HEK293 (cell line): ENCODE data around the gene MAGI2.

ENCODE experiments used
- CTCF ChIA-PET: fragments of 350-600 bp; formaldehyde crosslinking; extraction: SDS; loops from one replicate; lab custom pipeline; 2021; ENCODE audit warnings: antibody characterized with exemption; lab: Yijun Ruan, JAX
- POLR2A ChIA-PET: fragments of 300-600 bp; formaldehyde crosslinking; extraction: SDS; loops from one replicate; lab custom pipeline; 2020; ENCODE audit warnings: antibody characterized with exemption, inconsistent platforms; lab: Yijun Ruan, JAX
- H3K27ac ChIP-seq: fragments of 200-500 bp; sonication (Bioruptor generic); 2 replicates; pipeline ENCODE4 v1.5.1; 2014; ENCODE audit warnings: low read depth, low read length, control low read depth, inconsistent platforms; ENCODE audit errors: extremely low read depth
- H3K36me3 ChIP-seq, 2 experiments: fragments of 200-500 bp in 1 of 2; sonication (Bioruptor generic) in 1 of 2; 1 replicate in 1 of 2; 2 replicates in 1 of 2; pipeline ENCODE4 v1.5.1; 2014 to 2017; ENCODE audit warnings: inconsistent platforms in 2 of 2, low read length in 2 of 2; ENCODE audit not compliant: control insufficient read depth in 2 of 2, insufficient read depth in 1 of 2
- H3K4me1 ChIP-seq: fragments of 200-500 bp; sonication (Bioruptor generic); 2 replicates; pipeline ENCODE4 v1.5.1; 2014; ENCODE audit warnings: mild to moderate bottlenecking, low read length, inconsistent platforms; ENCODE audit not compliant: control insufficient read depth, insufficient read depth
- H3K4me3 ChIP-seq: 2 replicates; pipeline ENCODE4 v1.5.1; 2011; ENCODE audit warnings: low read depth, mild to moderate bottlenecking, control low read depth, low read length, moderate library complexity
- H3K9me3 ChIP-seq: fragments of 200-500 bp; sonication (Bioruptor generic); 2 replicates; pipeline ENCODE4 v1.5.1; 2014; ENCODE audit warnings: low read depth, low read length, inconsistent platforms; ENCODE audit not compliant: control insufficient read depth, insufficient read depth
- HOXC10 ChIP-seq: sonication (generic); formaldehyde crosslinking; IDR thresholded peaks from 2 replicates; pipeline ENCODE4 v1.8.1; 2023; ENCODE audit warnings: mild to moderate bottlenecking, missing genetic modification reagents
- KLF9 ChIP-seq: fragments of 450-650 bp; formaldehyde crosslinking; IDR thresholded peaks from 2 replicates; pipeline ENCODE4 v1.5.1; 2016; ENCODE audit warnings: missing biosample characterization, missing genetic modification characterization, low read depth
- ZNF138 ChIP-seq: fragments of 450-650 bp; formaldehyde crosslinking; IDR thresholded peaks from 2 replicates; pipeline ENCODE4 v1.5.1; 2016; ENCODE audit warnings: missing biosample characterization, missing genetic modification characterization, borderline replicate concordance
- ZNF157 ChIP-seq: fragments of 450-650 bp; formaldehyde crosslinking; IDR thresholded peaks from 2 replicates; pipeline ENCODE4 v1.5.1; 2016; ENCODE audit warnings: missing biosample characterization, missing genetic modification characterization
- ZNF184 ChIP-seq: fragments of 450-650 bp; IDR thresholded peaks from 2 replicates; pipeline ENCODE4 v1.5.1; 2018; ENCODE audit warnings: missing biosample characterization, mild to moderate bottlenecking, missing genetic modification characterization
- ZNF202 ChIP-seq: fragments of 450-650 bp; formaldehyde crosslinking; IDR thresholded peaks from 2 replicates; pipeline ENCODE4 v1.5.1; 2016; ENCODE audit warnings: missing biosample characterization, missing genetic modification characterization, borderline replicate concordance
- ZNF23 ChIP-seq: fragments of 450-650 bp; formaldehyde crosslinking; IDR thresholded peaks from 2 replicates; pipeline ENCODE4 v1.5.1; 2016; ENCODE audit warnings: missing biosample characterization, missing genetic modification characterization, borderline replicate concordance
- ZNF37A ChIP-seq: fragments of 450-650 bp; IDR thresholded peaks from 2 replicates; pipeline ENCODE4 v1.5.1; 2018; ENCODE audit warnings: missing biosample characterization, missing genetic modification characterization
- ZNF404 ChIP-seq: fragments of 450-650 bp; formaldehyde crosslinking; IDR thresholded peaks from 2 replicates; pipeline ENCODE4 v1.5.1; 2017; ENCODE audit warnings: missing biosample characterization, missing genetic modification characterization
- ZNF416 ChIP-seq: fragments of 450-650 bp; formaldehyde crosslinking; IDR thresholded peaks from 2 replicates; pipeline ENCODE4 v1.5.1; 2016; ENCODE audit warnings: missing biosample characterization, missing genetic modification characterization
- ZNF423 ChIP-seq: fragments of 450-650 bp; formaldehyde crosslinking; IDR thresholded peaks from 2 replicates; pipeline ENCODE4 v1.5.1; 2016; ENCODE audit warnings: missing biosample characterization, missing genetic modification characterization
- ZNF48 ChIP-seq: fragments of 450-650 bp; formaldehyde crosslinking; IDR thresholded peaks from 2 replicates; pipeline ENCODE4 v1.5.1; 2016; ENCODE audit warnings: missing biosample characterization, missing genetic modification characterization
- ZNF501 ChIP-seq: fragments of 450-650 bp; formaldehyde crosslinking; IDR thresholded peaks from 2 replicates; pipeline ENCODE4 v1.5.1; 2016; ENCODE audit warnings: missing biosample characterization, missing genetic modification characterization
- ZNF518A ChIP-seq: fragments of 450-650 bp; formaldehyde crosslinking; conservative IDR thresholded peaks from 2 replicates; pipeline ENCODE4 v1.5.1; 2016; ENCODE audit warnings: low read depth, missing biosample characterization, missing genetic modification characterization
- ZNF529 ChIP-seq: fragments of 450-650 bp; formaldehyde crosslinking; IDR thresholded peaks from 2 replicates; pipeline ENCODE4 v1.5.1; 2017; ENCODE audit warnings: missing genetic modification characterization, missing biosample characterization; ENCODE audit not compliant: insufficient replicate concordance
- ZNF571 ChIP-seq: fragments of 450-650 bp; formaldehyde crosslinking; IDR thresholded peaks from 2 replicates; pipeline ENCODE4 v1.5.0; 2017; ENCODE audit warnings: missing biosample characterization, missing genetic modification characterization
- ZNF600 ChIP-seq: fragments of 450-650 bp; formaldehyde crosslinking; IDR thresholded peaks from 2 replicates; pipeline ENCODE4 v1.5.1; 2016; ENCODE audit warnings: missing biosample characterization, missing genetic modification characterization
- ZNF76 ChIP-seq: fragments of 450-650 bp; formaldehyde crosslinking; IDR thresholded peaks from 2 replicates; pipeline ENCODE4; 2016; ENCODE audit warnings: low read depth, missing biosample characterization, missing genetic modification characterization, borderline replicate concordance
- ZSCAN16 ChIP-seq: fragments of 450-650 bp; formaldehyde crosslinking; IDR thresholded peaks from 2 replicates; pipeline ENCODE4 v1.5.1; 2016; ENCODE audit warnings: missing biosample characterization, missing genetic modification characterization
- ZSCAN5A ChIP-seq: fragments of 450-650 bp; formaldehyde crosslinking; IDR thresholded peaks from 2 replicates; pipeline ENCODE4 v1.5.1; 2016; ENCODE audit warnings: missing biosample characterization, missing genetic modification characterization
- TF ChIP-seq, protein P1 (sequence below): fragments of 450-650 bp; formaldehyde crosslinking; IDR thresholded peaks from 2 replicates; pipeline ENCODE4 v1.5.1; 2017; ENCODE audit warnings: missing biosample characterization, missing genetic modification characterization
- TF ChIP-seq, protein P2 (sequence below): fragments of 450-650 bp; formaldehyde crosslinking; optimal IDR thresholded peaks from 2 replicates; pipeline ENCODE3; 2016; ENCODE audit warnings: missing biosample characterization, mild to moderate bottlenecking, missing genetic modification characterization
- TF ChIP-seq, protein P3 (sequence below): fragments of 450-650 bp; IDR thresholded peaks from 2 replicates; pipeline ENCODE4 v1.5.1; 2018; ENCODE audit warnings: missing biosample characterization, missing genetic modification characterization
- TF ChIP-seq, protein P4 (sequence below): fragments of 450-650 bp; formaldehyde crosslinking; IDR thresholded peaks from 2 replicates; pipeline ENCODE4 v1.5.1; 2017; ENCODE audit warnings: missing biosample characterization, missing genetic modification characterization

The MAGI2 gene

GRCh38 chr7:78429878-78430277 is 1023.6 kb downstream of the MAGI2 start:
- no peaks in the 10 kb centered on the region for H3K36me3 ChIP-seq
- no peaks in the 10 kb centered on the region for H3K9me3 ChIP-seq
- H3K4me3 ChIP-seq, result no peak overlapping the region
- TF ChIP-seq ZNF423 (tag by site-specific recombination), result no peak
- TF ChIP-seq ZNF529 (tag by site-specific recombination), result no peak
- TF ChIP-seq ZNF202 (tag by site-specific recombination), result no peak
- TF ChIP-seq HOXC10 (CRISPR knock-in tag), result no peak
- TF ChIP-seq, protein P1, sequence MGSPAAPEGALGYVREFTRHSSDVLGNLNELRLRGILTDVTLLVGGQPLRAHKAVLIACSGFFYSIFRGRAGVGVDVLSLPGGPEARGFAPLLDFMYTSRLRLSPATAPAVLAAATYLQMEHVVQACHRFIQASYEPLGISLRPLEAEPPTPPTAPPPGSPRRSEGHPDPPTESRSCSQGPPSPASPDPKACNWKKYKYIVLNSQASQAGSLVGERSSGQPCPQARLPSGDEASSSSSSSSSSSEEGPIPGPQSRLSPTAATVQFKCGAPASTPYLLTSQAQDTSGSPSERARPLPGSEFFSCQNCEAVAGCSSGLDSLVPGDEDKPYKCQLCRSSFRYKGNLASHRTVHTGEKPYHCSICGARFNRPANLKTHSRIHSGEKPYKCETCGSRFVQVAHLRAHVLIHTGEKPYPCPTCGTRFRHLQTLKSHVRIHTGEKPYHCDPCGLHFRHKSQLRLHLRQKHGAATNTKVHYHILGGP (tag by site-specific recombination), result no peak
- no peak for TF ChIP-seq ZSCAN5A (tag by site-specific recombination)
- no peak for TF ChIP-seq ZSCAN16 (tag by site-specific recombination)
- no peak for TF ChIP-seq ZNF600 (tag by site-specific recombination)
- no peak for TF ChIP-seq ZNF48 (tag by site-specific recombination)
- no peak for TF ChIP-seq ZNF76 (tag by site-specific recombination)
- no peak for TF ChIP-seq ZNF404
- TF ChIP-seq ZNF138, result no peak
- ChIA-PET POLR2A (no interaction called here), CTCF (no interaction called here)
- no peak overlapping the region for H3K27ac ChIP-seq
- H3K4me1 ChIP-seq, result no peaks in the 10 kb centered on the region

- no peak overlapping the region for H3K27ac ChIP-seq
- no peaks in the 10 kb centered on the region for H3K9me3 ChIP-seq
- H3K4me1 ChIP-seq, result no peaks in the 10 kb centered on the region
- ChIA-PET CTCF (no interaction called here), POLR2A (no interaction called here)
- no peak overlapping the region for H3K4me3 ChIP-seq
- no peaks in the 10 kb centered on the region for H3K36me3 ChIP-seq
- TF ChIP-seq, protein P2, sequence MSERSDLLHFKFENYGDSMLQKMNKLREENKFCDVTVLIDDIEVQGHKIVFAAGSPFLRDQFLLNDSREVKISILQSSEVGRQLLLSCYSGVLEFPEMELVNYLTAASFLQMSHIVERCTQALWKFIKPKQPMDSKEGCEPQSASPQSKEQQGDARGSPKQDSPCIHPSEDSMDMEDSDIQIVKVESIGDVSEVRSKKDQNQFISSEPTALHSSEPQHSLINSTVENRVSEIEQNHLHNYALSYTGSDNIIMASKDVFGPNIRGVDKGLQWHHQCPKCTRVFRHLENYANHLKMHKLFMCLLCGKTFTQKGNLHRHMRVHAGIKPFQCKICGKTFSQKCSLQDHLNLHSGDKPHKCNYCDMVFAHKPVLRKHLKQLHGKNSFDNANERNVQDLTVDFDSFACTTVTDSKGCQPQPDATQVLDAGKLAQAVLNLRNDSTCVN (tag by site-specific recombination), result no peak
- TF ChIP-seq ZNF571, result no peak
- no peak for TF ChIP-seq ZNF157
- no peak for TF ChIP-seq ZNF416 (tag by site-specific recombination)
- TF ChIP-seq ZNF23 (tag by site-specific recombination), result no peak
- TF ChIP-seq, protein P3, sequence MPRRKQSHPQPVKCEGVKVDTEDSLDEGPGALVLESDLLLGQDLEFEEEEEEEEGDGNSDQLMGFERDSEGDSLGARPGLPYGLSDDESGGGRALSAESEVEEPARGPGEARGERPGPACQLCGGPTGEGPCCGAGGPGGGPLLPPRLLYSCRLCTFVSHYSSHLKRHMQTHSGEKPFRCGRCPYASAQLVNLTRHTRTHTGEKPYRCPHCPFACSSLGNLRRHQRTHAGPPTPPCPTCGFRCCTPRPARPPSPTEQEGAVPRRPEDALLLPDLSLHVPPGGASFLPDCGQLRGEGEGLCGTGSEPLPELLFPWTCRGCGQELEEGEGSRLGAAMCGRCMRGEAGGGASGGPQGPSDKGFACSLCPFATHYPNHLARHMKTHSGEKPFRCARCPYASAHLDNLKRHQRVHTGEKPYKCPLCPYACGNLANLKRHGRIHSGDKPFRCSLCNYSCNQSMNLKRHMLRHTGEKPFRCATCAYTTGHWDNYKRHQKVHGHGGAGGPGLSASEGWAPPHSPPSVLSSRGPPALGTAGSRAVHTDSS (tag by site-specific recombination), result no peak
- TF ChIP-seq, protein P4, sequence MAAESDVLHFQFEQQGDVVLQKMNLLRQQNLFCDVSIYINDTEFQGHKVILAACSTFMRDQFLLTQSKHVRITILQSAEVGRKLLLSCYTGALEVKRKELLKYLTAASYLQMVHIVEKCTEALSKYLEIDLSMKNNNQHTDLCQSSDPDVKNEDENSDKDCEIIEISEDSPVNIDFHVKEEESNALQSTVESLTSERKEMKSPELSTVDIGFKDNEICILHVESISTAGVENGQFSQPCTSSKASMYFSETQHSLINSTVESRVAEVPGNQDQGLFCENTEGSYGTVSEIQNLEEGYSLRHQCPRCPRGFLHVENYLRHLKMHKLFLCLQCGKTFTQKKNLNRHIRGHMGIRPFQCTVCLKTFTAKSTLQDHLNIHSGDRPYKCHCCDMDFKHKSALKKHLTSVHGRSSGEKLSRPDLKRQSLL (tag by site-specific recombination), result no peak
- no peak for TF ChIP-seq ZNF518A (tag by site-specific recombination)
- TF ChIP-seq ZNF501 (tag by site-specific recombination), result no peak
- TF ChIP-seq KLF9 (tag by site-specific recombination), result no peak
- TF ChIP-seq ZNF184, result no peak
- no peak for TF ChIP-seq ZNF37A
Observed at GRCh38 chr7:78427209-78427608, 1026.3 kb downstream of the MAGI2 start.
